H7 (cell line): ENCODE measurements around the gene ATP2C2. TPM values are rescaled to one million over a fixed set of nuclear protein-coding genes. Genes with fewer than 3 reads are reported as not detected.
A peak's percentile ranks its signal among the peaks of the same experiment; 100 is the strongest.

ENCODE experiments used
- DNase-seq: peaks from one replicate; pipeline ENCODE4 v3.0.0; 2012
- H3K27me3 ChIP-seq: 2 replicates; pipeline ENCODE4 v1.6.0; 2011; ENCODE audit warnings: mild to moderate bottlenecking, low read length; ENCODE audit not compliant: control insufficient read depth, insufficient read depth
- H3K36me3 ChIP-seq: replicated peaks from 2 replicates; pipeline ENCODE4 v1.5.1; 2011; ENCODE audit warnings: low read length; ENCODE audit not compliant: control insufficient read depth, insufficient read depth
- H3K4me3 ChIP-seq: 2 replicates; pipeline ENCODE4 v1.5.1; 2011; ENCODE audit warnings: low read depth, mild to moderate bottlenecking, control low read depth, low read length, moderate library complexity; ENCODE audit not compliant: insufficient read depth
- total RNA-seq: library from RNA; depleted of rRNA; stranded (reverse); fragments of >200 nt; shearing (Covaris generic); gene quantifications from 2 replicates; pipeline ENCODE4 v1.2.3, GENCODE V29; 2014

ATP2C2 gene
- total RNA-seq, 1 experiment from 2014 or later = 0.24 TPM

DNA sequence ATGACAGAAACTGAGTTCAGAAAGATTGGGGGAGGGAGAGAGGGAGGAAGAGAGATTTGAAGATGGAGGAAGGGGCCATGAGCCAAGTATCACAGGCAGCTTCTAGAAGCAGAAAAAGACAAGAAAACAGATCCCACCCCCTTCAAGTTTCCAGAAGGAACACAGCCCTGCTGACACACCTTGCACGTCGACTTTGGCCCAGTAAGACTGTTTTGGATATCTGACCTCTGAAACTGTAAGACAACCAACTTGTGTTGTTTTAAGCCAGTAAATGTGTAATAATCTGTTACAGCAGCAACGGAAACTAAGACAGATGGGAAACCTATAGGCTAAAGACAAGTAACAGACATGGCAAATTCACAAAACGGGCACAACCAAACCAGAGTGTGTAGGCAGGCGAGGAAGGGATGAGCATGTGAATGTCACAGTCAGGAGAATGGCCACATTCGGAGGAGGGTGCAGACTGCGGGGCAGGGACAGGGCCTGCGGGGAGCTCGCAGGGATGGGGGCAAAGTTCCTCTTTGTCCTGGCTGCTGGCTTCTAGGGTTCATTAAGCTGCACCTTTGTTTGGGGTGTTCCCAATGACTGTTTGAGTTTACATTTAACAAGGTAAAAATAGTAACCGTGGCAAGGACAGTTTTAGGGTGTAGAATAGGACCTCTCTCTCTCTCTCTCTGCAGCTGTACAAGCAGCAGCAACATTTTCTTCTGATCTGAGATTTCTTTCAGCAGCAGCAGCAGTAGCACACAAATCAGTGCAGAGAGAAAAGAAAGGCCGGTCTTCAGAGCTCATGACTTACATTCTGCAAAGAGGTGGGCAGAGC, 18.3 kb upstream of the ATP2C2 start:
- Histone ChIP-seq H3K4me3 (no peak overlapping the region), H3K27me3 (no peaks in the 10 kb centered on the region)
- DNase-seq = no peak

DNA sequence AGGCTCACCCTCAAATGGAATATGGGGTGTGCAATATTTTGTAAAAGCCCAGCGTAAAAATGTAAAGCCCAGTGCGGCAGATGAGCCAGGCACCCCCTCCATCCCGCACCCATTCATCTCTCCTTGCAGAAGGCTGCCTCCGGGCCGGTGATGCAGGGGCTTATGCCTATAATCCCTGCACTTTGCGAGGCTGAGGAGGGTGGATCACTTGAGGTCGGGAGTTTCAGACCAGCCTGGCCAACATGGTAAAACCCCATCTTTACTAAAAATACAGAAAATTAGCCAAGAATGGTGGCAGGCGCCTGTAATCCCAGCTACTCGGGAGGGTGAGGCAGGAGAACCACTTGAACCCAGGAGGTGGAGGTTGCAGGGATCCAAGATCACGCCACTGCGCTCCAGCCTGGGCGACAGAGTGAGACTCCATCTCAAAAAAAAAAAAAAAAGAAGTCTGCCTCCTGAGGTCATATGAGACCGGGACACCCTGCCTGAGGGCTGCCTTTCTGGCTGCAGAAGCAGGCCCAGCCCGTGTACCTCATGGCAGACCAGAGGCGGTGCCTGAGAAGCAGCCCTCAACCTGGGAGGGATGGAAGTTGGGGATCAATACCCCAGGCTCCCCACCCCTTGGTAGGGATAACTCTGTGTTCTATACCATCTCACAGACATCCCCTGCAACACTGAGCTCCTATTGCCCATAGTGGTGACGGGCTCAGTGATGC, 17.5 kb upstream of the ATP2C2 start:
- Histone ChIP-seq H3K27me3 (no peaks in the 10 kb centered on the region), H3K36me3 (no peaks in the 10 kb centered on the region), H3K4me3 (no peak overlapping the region)
- DNase-seq = no peak

More for the DNA sequence above, 18.3 kb upstream of the ATP2C2 start:
- H3K36me3 ChIP-seq = no peaks in the 10 kb centered on the region

DNA sequence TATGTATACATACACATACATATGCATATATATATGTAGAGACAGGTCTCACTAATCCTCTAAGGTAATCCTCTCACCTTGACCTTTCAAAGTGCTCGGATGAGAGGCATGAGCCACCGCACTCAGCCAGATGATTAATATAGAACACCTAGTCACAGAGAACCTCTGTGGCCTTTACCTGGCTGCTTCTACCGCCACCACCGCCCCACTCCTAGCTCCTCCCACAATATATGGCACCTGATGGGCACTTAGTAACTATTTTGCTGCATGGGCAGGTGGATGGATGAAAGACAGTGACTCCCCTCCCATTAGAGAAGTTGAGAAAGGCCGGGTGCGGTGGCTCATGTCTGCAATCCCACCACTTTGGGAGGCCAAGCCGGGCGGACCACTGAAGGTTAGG, 16.7 kb upstream of the ATP2C2 start:
- H3K27me3 ChIP-seq = no peaks in the 10 kb centered on the region
- DNase-seq = no peak
- H3K36me3 ChIP-seq = no peaks in the 10 kb centered on the region
- H3K4me3 ChIP-seq = no peak overlapping the region

DNA sequence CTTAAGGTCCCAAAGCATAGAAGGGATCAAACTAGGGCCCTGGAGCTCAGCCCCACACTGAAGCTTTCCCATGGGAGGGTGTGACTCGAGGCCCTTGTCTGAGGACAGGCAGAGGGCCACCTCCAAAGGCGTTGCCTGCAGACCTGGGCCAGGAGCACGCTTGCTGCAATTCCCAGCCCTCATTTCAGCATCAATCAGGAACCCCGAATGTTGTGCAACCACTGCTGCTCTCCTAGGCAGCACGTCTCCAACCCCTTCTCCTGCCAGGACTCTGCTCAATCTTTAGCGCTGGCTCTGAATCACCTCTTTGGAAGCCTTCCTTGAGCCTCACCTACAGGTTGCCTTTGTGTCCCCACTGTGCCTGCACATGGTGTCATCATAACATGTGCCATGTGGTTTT, 14.0 kb upstream of the ATP2C2 start:
- no peaks in the 10 kb centered on the region for H3K27me3 ChIP-seq
- H3K36me3 ChIP-seq = no peaks in the 10 kb centered on the region
- no peak overlapping the region for H3K4me3 ChIP-seq
- DNase-seq = no peak

DNA sequence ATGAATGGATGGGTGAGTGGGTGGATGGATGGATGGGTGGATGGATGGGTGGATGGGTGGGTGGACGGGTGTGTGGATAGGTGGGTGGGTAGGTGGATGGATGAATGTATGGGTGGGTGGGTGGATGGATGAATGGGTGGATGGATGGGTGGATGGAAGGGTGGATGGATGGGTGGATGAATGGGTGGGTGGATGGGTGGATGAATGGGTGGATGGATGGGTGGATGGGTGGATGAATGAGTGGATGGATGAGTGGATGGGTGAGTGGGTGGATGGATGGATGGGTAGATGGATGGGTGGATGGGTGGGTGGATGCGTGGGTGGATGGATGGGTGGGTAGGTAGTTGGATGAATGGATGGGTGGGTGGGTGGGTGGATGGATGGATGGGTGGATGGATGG, 13.2 kb upstream of the ATP2C2 start:
- DNase-seq = no peak
- Histone ChIP-seq H3K27me3 (no peaks in the 10 kb centered on the region), H3K36me3 (no peaks in the 10 kb centered on the region), H3K4me3 (no peak overlapping the region)

DNA sequence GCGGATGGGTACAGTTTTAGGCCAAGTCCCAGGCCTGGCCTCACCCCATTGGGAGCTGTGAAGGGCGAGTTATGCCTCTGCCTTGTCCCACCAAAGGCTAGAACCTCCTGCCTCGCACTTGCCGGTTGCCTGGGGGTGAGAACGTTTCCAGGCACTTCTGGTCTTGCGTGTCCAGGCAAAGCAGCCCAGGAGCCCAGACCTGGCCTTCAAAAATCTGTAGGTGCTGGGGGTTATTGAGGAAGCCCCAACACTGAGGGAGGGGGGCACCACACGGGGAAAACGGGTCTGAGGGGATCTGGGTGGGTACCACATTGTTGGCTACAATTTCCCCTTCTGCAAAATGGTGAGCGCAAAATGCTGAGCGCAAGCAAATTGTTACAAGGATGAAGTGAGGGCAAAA, 12.2 kb upstream of the ATP2C2 start:
- no peak overlapping the region for H3K4me3 ChIP-seq
- DNase-seq = no peak
- H3K36me3 ChIP-seq = no peaks in the 10 kb centered on the region
- no peaks in the 10 kb centered on the region for H3K27me3 ChIP-seq

DNA sequence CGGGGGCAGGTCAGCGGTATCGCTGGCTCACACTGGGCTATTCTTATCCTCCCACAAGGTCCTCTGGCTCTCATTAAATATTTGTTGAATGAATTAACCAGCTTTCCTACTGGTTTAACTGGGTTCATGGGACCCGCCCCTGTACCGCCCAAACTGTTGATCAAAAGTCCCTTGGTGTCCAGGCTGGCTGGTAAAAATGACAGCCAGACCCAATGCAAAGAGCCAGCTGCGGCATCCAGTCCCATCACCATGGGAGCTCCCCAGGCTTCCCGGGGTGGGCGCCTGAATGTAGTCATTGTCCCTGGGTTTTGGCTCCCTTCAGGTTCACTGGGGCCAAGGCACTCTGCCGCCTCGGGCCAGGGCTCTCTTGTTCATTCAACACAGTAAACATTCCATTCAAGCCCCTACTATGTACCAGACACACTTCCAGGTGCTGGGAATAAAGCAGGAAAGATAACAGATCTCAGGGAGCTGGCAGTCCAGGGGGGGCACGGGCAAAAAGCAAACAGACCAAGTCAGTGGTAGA, 11.7 kb upstream of the ATP2C2 start:
- DNase-seq = peak; percentile 36
- H3K36me3 ChIP-seq = no peaks in the 10 kb centered on the region

DNA sequence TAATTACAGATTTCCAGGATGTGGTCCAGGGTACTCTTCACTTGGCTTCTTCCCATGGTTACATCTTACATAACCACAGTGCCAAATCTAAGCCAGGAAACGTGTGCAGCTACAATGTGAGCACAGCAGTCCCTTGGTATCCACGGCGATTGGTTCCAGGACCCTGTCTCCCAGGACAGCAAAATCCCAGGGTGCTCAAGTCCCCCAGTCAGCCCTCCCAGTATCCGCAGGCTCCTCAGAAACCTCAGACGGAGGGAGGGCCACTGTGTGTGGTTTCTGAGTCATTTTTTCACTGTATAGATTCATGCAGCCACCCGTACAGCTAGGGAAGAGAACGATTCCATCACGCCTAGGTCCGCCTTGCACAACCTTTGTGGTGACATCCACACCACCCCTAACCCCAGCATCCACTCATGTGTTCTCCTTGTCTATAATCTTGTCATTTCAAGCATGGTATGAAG, 11.1 kb upstream of the ATP2C2 start:
- H3K36me3 ChIP-seq = no peaks in the 10 kb centered on the region
- no peak for DNase-seq
- no peaks in the 10 kb centered on the region for H3K27me3 ChIP-seq
- H3K4me3 ChIP-seq = no peak overlapping the region

More for the DNA sequence above, 11.7 kb upstream of the ATP2C2 start:
- Histone ChIP-seq H3K27me3 (no peaks in the 10 kb centered on the region), H3K4me3 (no peak overlapping the region)

DNA sequence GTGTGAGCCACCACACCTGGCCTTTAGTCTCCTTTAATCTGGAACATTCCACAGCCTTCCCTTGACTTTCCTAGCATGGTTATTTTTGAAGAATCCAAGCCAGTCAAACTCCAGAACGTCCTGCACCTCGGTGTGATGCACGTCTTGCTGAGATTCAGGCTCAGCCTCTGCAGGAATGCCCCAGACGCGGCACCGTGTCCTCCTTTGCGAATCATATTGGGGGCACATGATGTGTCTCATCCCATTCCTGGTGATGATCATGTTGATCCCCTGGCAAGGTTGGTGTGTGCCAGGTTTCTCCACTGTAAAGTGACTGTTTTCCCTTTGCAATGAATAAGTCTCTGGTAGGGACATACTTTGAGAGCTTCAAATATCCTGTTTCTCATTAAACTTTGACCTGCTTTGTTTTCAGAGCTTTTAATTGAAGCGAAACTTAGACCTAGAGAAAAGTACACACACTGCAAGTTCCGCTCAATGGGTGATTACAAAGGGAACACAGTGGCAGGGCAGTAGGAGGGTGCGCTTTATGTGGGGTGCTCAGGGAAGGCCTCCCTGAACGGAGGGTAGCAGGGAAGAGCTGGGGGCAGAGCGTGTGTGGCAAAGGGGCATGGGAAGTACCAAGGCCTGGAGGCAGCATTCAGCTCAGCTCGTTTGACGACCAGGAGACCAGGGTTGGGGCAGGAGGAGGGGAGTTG, 9.6 kb upstream of the ATP2C2 start:
- H3K27me3 ChIP-seq = no peaks in the 10 kb centered on the region
- DNase-seq = no peak
- no peaks in the 10 kb centered on the region for H3K36me3 ChIP-seq
- no peak overlapping the region for H3K4me3 ChIP-seq

DNA sequence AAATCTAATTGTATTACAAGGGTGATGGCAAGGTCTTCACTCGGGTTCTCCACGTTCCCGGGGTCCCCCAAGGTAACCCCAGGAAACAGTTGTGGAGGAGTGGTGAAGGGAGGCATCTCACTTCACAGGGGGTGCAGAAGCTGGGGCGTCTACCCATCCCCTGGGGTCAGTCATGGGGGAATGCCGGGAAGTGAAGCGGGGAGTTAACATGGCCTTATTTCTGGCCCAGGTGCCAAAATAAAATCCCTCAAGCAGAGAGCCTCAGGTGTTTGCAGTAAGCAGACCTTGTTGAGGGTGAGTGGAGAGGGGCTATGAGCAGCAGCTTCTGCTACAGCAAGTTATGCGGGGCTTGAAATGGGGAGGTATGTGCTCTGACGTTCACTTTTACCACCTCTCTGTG, 9.0 kb upstream of the ATP2C2 start:
- Histone ChIP-seq H3K4me3 (no peak overlapping the region), H3K27me3 (no peaks in the 10 kb centered on the region), H3K36me3 (no peaks in the 10 kb centered on the region)
- no peak for DNase-seq

DNA sequence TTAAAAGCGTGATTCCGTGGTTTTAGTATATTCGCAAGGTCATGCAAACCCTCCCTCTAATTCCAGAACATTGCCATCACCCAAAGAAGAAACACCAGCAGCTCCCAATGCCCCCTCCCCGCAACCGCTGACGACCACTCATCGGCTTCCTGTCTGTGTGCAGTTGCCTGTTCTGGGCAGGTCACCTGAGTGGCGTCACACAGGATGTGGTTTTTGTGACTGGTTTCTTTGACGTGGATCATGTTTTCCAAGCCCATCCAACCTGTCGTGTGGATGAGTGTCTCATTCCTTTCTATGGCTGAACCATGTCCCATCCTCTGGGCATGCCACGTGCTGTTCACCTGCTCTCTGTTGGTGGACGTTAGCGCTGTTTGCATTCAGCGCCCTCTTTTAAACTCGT, 8.2 kb upstream of the ATP2C2 start:
- H3K36me3 ChIP-seq = no peaks in the 10 kb centered on the region
- no peak overlapping the region for H3K4me3 ChIP-seq
- no peak for DNase-seq
- H3K27me3 ChIP-seq = no peaks in the 10 kb centered on the region

DNA sequence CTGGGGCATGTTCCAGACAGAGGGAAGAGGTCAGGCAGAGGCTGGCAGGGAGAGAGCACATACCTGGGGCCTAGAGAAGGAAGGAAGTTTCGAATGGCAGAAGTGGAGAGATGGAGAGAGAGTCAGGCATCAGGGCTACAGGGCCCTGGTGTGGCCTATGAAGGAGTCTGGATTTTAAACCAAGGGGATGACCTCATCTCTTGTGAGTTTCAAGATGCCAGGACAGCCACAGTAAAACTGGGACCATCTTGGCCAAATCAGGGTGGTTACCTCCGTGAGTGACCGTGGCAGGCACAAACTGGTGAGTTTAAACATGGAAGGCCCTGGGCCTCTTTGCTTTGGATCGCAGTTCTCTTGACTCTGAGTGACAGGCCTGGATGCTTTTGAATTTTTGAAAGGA, 7.6 kb upstream of the ATP2C2 start:
- no peaks in the 10 kb centered on the region for H3K36me3 ChIP-seq
- H3K27me3 ChIP-seq = no peaks in the 10 kb centered on the region
- no peak for DNase-seq
- no peak overlapping the region for H3K4me3 ChIP-seq

DNA sequence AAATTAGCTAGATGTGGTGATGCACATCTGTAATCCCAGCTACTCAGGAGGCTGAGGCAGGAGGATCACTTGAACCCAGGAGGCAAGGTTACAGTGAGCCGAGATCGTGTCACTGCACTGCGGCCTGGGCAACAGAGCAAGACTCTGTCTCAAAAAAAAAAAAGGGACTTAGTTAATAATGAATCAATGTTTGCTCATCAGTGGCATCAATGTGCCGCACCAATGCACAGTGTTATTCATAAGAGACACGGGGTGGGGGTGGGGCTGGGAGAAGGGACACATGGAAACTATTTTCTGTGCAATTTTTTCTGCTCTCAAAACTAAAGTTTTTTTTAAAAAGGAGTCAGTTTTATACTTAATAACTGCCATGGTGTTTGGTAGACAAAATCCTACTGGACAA, 6.8 kb upstream of the ATP2C2 start:
- DNase-seq = no peak
- Histone ChIP-seq H3K27me3 (no peaks in the 10 kb centered on the region), H3K36me3 (no peaks in the 10 kb centered on the region), H3K4me3 (no peak overlapping the region)

DNA sequence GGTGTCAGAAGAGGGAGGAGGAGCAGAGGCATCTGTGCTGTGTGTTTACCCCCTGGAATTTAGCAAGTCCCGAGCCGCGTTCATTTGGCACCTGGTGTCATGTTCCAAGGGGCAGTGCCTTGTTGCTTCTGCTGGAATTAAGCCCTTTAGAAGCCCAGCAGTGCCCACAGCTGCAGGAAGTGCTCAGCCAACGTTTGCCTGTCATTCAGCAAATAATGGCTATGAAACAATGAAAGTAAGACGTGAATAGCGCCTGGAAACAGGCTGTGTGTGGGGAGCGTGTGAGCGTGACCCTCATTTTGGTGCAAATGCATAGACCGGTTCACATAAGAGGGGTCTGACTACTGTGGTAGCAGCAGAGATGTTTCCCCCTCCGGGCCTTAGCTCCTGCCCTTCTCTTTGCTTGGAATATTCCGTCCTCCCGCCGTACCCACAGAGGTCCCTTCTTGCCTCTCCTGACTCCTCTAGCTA, 5.8 kb upstream of the ATP2C2 start:
- Histone ChIP-seq H3K27me3 (peaks cover 6% of the 10 kb centered on the region), H3K4me3 (no peak overlapping the region), H3K36me3 (no peaks in the 10 kb centered on the region)
- peak; percentile 53 for DNase-seq
